GM18511 (cell line): Measurements from ENCODE around the gene AIDA.

ENCODE experiments used
- ATAC-seq: cut with Tn5 transposase; IDR thresholded peaks from one replicate; pipeline ENCODE4 v1.9.1; 2021; ENCODE audit warnings: mild to moderate bottlenecking, moderate library complexity; ENCODE audit not compliant: unreplicated experiment

AIDA gene

GRCh38 chr1:222653178-222653827, 59.0 kb downstream of the AIDA start:
- peak; percentile 75 for ATAC-seq

GRCh38 chr1:222652676-222653075, 59.6 kb downstream of the AIDA start:
- no peak for ATAC-seq

- no peak for ATAC-seq
Measured at GRCh38 chr1:222644636-222644980, 67.7 kb downstream of the AIDA start.

GRCh38 chr1:222643938-222644635, 68.2 kb downstream of the AIDA start:
- ATAC-seq = peak; percentile 98

- no peak for ATAC-seq
Measured at GRCh38 chr1:222643606-222643937, 68.7 kb downstream of the AIDA start.

GRCh38 chr1:222642468-222642867, 69.8 kb downstream of the AIDA start:
- ATAC-seq = no peak

- ATAC-seq = no peak
Measured at GRCh38 chr1:222641269-222641948, 70.9 kb downstream of the AIDA start.

GRCh38 chr1:222634180-222635013, 77.9 kb downstream of the AIDA start:
- peak; percentile 95 for ATAC-seq

GRCh38 chr1:222632749-222633148, 79.5 kb downstream of the AIDA start:
- ATAC-seq = no peak

- ATAC-seq = no peak
Measured at GRCh38 chr1:222631611-222632208, 80.6 kb downstream of the AIDA start.

GRCh38 chr1:222629921-222630535, 82.3 kb downstream of the AIDA start:
- ATAC-seq = no peak

- ATAC-seq = no peak
Measured at GRCh38 chr1:222627232-222627631, 85.1 kb downstream of the AIDA start.

GRCh38 chr1:222624214-222624613, 88.1 kb downstream of the AIDA start:
- no peak for ATAC-seq

- ATAC-seq = no peak
Measured at GRCh38 chr1:222623458-222623857, 88.8 kb downstream of the AIDA start.

GRCh38 chr1:222622765-222623164, 89.5 kb downstream of the AIDA start:
- ATAC-seq = no peak

GRCh38 chr1:222620566-222620965, 91.7 kb downstream of the AIDA start:
- peak; percentile 58 for ATAC-seq

- ATAC-seq = no peak
Measured at GRCh38 chr1:222618880-222619596, 93.3 kb downstream of the AIDA start.
